Stimulated activated CD4-positive, alpha-beta T cell treated with anti-CD3 and anti-CD28 coated beads, Interleukin-2, amount 100 ng/mL, for 4 hours (primary cell): ENCODE measurements around the gene STXBP1.

ENCODE experiments used
- DNase-seq: peaks from one replicate; pipeline ENCODE4 v3.0.0-alpha.2; 2020; ENCODE audit warnings: low read depth

Gene STXBP1

DNA sequence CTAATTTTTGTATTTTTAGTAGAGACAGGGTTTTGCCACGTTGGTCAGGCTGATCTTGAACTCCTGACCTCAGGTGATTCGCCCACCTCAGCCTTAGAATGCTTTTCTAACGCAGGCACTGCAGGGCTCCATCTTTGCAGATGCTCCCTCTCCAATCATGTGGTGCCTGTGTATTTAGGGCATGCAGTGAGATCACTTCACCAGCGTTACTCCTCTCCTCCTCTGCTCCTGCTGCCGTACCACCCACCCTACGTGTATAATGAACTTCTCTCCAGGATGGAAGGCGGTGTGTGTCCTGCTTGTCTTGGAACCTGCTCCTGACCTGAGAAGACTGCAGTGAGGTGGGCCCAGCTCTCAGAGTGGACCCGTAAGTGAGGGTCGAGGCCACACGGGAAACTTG is 81.1 kb downstream of the STXBP1 start:
- no peak for DNase-seq

- DNase-seq: no peak
Measured at GRCh38 chr9:127693697-127694096, 81.6 kb downstream of the STXBP1 start.

DNA sequence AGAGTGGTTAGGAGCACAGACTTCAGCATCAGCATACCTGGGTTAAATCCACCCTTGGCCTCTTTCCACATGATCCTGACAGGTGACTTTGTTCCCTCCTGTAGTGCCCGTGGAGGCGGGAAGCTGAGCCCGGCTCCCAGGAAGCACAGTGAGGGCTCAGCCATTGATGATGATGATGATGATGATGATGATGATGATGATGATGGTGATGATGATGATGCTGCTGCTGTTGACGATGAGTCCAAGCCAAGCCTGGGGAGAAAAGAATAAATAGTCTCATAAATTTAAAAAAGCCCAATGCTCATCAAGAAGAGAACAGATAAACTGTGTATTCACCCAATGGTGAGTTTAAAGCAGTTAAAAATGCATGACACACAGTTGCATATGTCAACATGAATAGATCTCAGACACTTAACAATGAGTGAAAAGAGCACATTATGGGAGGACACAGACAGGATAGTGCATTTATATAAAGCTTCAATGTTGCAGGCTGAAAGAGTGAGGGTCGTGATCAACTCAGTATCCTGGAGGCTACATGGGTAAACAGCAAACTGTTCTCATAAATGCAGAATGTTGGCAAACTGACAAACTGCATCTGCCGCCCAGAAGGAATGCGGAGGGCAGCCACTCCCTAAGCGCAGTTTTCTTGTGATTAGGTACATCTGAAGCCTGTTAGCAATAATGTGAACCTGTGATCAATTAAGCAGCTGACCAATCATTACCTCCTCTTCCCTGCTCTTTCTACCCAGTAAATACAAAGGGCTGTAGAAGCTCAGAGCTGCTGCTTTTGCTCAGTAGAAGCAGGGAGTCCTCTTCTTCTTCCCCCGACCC is 83.0 kb downstream of the STXBP1 start:
- no peak for DNase-seq

DNA sequence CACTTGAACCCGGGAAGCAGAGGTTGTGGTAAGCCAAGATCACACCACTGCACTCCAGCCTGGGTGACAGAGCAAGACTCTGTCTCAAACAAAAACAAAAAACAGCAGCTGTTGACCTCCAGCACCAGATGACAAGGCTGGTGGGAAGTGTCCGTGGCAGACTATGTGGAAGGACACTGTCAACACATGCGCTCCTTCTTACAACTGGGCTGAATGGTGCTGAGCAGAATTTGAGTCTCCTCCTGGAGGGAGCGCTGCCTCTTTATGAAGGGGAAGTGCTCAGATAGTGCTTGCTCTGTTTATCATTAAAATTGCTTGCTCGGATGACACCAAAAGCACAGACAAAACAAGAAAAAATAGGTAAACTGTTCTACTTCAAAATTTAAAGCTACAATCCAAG is 85.5 kb downstream of the STXBP1 start:
- DNase-seq: no peak

GRCh38 chr9:127698386-127698785 is 86.3 kb downstream of the STXBP1 start:
- no peak for DNase-seq

- peak; percentile 79 for DNase-seq
Measured at GRCh38 chr9:127698985-127699670, 87.1 kb downstream of the STXBP1 start.

GRCh38 chr9:127700140-127700539 is 88.1 kb downstream of the STXBP1 start:
- no peak for DNase-seq

DNA sequence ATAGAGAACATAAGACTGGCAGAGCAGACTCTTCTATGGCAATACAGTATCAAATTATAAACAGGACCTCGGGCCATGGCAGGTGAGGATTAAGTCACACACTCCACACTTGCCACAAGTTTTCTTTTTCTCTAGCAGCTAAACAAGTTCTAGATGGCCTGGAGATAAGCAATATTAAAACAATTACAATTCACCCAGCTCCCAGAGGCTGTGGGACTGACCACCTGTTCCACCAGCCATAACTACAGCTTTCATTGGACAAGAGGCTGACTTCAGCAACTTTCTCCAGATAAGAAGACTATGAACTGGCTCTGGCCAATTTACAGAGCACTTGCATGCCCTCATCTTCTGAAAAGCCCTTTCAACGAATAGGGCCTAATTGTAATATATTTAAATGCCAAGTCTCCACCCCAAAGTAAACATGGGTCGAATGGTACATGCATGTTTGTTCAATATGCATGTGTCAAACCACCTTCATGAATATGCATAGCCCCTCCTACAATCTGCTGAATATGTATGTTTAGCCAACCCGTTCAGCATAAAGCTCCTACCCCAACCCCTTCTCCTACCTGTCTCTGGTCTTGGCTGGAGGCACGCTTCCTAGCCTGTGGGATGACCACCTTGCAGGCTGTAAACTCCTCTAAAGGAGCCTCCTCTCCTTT is 88.6 kb downstream of the STXBP1 start:
- DNase-seq: no peak

DNA sequence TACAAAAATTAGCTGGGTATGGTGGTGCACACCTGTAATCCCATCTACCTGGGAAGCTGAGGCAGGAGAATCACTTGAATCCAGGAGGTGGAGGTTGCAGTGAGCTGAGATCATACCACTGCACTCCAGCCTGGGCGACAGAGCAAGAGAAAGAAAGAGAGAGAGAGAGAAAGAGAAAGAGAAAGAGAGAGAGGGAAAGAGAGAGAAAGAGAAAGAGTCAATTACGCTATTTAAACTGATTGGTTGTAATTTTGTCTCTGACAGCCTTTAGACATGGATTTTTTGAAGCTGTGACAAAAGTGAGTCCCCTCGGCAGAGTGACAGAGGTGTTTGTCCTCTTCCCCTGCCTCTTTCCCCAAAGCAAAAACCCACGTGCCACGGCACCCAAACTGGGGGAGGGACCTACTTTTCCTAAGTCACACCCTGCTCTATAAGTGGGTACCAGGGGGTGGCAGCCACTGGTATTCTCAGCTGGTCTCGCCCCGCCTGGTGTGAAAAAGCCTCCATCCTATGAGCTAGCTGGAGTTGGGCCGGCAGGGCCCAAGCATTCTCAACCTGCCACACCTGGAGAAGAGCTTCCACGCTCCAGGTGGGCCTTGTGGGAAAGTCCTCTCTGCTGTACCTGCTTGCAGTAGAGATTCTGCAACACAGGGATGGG is 91.3 kb downstream of the STXBP1 start:
- no peak for DNase-seq

DNA sequence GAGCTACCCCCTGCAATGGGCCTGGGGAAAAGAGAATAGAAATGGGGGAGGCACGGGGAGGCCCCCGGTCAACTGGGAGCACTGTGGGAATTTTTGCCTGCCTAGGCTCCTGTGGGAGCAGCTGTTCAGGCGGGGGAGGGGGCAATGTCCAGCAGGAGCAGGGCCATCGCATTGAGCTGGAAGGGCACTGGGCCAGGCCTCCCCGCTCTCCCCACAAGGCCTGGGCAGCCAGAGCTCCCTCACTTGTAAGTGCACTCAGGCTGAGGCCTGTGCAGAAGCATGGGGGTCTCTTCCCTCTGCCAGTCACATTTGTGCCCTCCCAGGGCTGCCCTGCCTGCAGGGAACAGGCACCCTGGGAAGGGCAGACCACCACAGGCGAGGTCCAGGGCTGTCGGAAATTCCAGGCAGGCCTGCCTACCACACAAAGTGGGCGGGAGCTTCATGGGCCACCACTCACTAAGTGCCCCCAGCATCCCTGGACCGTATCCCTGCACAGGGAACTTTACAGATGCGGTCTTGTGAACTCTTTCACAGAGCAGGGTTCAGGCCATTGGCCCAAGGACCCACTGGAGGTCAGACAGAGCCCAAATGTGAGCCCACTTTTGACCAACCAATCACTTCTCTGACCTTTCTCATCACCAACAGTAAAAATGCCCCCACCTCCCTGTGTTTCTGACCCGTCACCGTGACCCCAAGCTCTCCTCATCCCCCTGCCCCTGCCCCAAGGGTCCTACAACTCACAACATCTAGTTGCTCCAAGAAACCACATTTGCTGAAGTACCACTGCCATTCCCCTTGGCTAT is 93.7 kb downstream of the STXBP1 start:
- DNase-seq: no peak

- no peak for DNase-seq
Measured at GRCh38 chr9:127706836-127707241, 94.8 kb downstream of the STXBP1 start, which contains the start of gene CFAP157. Gene CFAP157, plus strand, starts transcription at chr9:127706988. Its CDS starts 44 bp downstream, at chr9:127707032.

DNA sequence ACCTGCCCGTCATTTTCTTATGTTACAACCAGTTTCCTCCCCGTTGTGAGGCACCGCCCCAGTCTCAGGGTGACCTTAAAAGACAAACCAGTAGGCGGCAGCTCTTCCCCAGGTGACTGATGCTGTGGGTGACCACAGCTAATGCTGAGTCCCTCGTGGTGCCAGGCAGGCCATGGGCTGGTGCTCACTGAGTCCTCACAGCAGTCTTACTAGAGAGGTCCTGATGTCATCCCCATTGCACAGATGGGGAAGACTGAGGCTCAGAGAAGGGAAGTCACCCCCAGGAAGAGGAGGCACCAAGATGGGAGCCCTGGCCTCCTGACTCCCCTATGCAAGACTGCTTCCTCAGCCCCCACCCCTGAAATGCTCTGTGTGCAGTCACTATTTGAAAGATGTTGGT is 95.7 kb downstream of the STXBP1 start:
- no peak for DNase-seq

- no peak for DNase-seq
Measured at GRCh38 chr9:127708952-127709587, 97.0 kb downstream of the STXBP1 start.

- no peak for DNase-seq
Measured at GRCh38 chr9:127710204-127710783, 98.2 kb downstream of the STXBP1 start.

DNA sequence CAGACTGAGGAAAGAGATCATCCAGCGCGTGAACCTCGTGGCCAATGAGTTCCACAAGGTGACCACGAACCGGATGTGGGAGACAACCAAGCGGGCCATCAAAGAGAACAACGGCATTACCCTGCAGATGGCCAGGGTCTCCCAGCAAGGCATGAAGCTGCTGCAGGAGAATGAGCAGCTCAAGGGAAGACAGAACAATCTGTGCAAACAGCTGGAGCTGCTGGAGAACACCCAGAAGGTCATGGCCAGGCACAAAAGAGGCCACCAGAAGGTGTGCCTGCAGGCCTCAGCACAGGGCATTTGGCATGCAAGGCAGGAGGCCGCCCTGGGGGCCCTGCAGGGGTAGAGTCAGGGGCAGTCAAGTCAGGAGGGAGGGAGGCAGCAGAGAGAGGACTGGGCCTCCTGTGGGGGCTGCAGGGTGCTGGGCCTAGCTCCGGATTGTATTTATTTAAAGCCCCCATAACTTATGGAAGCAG is 99.2 kb downstream of the STXBP1 start:
- no peak for DNase-seq

DNA sequence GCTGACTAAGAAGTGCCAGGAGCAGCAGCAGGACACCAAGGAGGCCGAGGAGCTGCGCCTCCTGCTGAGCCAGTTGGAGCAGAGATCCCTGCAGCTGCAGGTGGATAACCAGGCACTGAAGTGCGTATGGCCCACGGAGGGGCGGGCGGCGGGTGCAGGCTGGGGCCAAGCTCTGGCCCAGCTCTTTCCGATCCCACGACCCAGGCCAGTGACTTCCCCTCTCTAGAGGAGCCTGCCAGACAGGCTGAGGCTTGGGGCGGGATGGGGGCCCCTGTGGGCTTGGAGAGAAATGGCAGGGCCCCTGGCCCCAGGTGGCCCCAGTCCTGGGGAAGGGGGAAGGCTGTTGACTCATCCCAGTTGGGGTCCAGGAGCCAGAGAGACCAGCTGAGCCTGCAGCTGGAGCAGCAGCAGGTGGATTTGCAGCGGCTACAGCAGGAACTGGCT is 99.8 kb downstream of the STXBP1 start:
- no peak for DNase-seq

GRCh38 chr9:127712371-127712770 is 100.3 kb downstream of the STXBP1 start:
- DNase-seq: no peak

DNA sequence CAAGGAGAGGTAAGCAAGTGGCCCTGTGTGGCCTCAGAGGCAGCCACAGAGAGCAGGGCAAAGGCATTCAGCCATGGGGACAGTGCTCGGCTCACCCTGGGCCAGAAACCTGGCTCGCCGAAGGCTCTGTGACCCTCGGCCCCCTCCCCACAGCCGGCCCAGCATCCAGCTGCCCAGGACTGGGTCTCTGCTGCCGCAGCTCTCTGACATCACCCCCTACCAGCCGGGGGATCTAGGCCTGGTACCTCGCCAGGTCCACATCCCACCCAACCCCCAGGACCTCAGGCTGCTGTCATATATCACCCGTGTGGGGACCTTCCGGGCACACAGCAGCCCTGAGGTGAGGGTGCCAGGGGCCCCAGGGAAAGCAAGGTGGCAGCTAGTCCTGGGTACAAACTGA is 100.8 kb downstream of the STXBP1 start:
- no peak for DNase-seq

DNA sequence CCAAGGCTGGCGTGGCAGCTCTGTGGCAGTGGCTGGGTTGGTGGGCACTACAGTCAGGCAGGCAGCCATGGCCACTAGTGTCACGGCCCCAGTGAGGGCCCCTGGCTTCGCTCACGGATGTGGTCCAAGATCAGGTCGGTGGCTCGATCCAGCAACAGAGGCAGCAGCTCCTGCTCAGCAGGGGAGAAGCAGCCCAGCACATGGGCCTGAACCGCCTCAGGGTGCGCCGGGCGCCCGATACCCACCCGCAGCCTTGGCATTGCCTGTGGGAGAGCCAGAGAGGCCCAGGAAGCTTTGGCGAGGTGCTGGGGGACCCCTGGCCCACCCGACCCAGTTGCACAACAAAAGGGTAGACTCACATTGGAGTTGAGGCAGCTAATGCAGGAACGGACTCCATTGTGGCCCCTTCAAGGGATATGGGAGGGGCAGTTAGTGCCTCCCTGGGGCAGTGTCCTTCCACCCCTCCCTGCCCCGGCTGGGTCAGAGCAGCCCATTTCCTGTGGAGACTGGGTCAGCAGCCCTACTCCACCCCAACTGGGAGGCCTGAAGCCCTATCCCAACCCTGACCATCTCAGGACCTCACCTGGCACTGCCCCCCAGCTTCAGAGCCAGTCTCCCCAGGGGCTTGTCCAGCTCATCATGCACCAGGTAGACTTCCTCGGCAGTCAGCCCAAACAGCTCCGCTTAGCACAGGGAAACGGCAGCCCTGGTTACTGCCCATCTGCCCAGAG is 102.1 kb downstream of the STXBP1 start:
- no peak for DNase-seq
